ENCODE data around the gene CDKN2AIPNL.

The CDKN2AIPNL gene

DNA sequence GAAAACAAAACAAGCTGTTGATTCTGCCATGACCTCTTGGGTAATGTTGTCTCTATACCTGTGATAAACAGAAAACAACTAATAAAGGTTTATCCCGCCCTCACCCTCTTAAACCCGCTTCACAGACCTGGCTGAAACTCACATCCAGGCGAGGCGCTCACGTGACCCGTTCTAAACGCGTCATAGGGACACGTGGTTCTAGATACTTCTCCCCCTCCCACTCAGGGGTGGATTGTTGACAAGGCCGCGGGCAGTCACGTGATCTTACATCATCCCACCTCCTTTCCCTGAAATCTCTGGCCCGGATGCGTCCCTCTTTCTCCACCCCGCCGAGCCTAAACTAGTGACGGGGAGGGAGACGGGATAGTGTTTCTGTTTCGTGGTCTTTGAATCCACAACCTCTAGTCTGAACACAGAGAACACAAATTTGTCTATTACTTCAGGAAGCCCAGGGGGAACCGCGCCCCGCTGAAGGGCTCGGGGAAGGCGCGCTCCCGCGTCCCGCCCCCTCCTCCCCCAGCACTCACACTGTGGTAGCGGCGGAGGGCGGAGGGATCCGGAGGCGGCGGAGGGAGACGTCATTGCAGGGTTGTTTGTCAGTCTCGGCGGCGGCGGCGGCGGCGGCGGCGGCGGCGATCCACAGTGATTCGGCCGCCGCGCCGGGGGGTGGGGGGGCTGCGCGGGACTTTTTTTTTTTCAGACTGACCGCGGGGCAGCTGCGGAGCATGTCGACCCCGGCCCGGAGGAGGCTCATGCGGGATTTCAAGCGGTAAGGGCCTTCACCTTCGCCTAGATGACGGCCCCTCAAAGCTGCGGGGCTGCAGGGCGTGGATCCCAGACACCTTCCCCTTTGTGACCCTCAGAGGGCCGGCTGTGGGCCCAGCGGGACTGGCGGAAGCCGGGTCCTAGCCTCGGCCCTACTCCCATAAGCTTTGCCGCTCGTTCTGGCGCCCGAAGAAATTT, 40.5 kb downstream of the CDKN2AIPNL start, which contains the start of gene UBE2B (continued):
- TF ChIP-seq, protein P1, sequence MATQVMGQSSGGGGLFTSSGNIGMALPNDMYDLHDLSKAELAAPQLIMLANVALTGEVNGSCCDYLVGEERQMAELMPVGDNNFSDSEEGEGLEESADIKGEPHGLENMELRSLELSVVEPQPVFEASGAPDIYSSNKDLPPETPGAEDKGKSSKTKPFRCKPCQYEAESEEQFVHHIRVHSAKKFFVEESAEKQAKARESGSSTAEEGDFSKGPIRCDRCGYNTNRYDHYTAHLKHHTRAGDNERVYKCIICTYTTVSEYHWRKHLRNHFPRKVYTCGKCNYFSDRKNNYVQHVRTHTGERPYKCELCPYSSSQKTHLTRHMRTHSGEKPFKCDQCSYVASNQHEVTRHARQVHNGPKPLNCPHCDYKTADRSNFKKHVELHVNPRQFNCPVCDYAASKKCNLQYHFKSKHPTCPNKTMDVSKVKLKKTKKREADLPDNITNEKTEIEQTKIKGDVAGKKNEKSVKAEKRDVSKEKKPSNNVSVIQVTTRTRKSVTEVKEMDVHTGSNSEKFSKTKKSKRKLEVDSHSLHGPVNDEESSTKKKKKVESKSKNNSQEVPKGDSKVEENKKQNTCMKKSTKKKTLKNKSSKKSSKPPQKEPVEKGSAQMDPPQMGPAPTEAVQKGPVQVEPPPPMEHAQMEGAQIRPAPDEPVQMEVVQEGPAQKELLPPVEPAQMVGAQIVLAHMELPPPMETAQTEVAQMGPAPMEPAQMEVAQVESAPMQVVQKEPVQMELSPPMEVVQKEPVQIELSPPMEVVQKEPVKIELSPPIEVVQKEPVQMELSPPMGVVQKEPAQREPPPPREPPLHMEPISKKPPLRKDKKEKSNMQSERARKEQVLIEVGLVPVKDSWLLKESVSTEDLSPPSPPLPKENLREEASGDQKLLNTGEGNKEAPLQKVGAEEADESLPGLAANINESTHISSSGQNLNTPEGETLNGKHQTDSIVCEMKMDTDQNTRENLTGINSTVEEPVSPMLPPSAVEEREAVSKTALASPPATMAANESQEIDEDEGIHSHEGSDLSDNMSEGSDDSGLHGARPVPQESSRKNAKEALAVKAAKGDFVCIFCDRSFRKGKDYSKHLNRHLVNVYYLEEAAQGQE (tag by site-specific recombination; IDR thresholded peaks at IDR 0.05) = peak; percentile 30
- TF ChIP-seq, protein P2, sequence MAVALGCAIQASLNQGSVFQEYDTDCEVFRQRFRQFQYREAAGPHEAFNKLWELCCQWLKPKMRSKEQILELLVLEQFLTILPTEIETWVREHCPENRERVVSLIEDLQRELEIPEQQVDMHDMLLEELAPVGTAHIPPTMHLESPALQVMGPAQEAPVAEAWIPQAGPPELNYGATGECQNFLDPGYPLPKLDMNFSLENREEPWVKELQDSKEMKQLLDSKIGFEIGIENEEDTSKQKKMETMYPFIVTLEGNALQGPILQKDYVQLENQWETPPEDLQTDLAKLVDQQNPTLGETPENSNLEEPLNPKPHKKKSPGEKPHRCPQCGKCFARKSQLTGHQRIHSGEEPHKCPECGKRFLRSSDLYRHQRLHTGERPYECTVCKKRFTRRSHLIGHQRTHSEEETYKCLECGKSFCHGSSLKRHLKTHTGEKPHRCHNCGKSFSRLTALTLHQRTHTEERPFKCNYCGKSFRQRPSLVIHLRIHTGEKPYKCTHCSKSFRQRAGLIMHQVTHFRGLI (tag by site-specific recombination; IDR thresholded peaks at IDR 0.05) = 0 out of 2 replicates have a peak, but pooled peaks have one; percentile 57
- TF ChIP-seq ZNF785 (tag by site-specific recombination; IDR thresholded peaks at IDR 0.05) = no peak; the same call in 1 of the 2 replicates
- no peak for TF ChIP-seq ZNF544 (tag by site-specific recombination; IDR thresholded peaks at IDR 0.05)
- TF ChIP-seq, protein P3, sequence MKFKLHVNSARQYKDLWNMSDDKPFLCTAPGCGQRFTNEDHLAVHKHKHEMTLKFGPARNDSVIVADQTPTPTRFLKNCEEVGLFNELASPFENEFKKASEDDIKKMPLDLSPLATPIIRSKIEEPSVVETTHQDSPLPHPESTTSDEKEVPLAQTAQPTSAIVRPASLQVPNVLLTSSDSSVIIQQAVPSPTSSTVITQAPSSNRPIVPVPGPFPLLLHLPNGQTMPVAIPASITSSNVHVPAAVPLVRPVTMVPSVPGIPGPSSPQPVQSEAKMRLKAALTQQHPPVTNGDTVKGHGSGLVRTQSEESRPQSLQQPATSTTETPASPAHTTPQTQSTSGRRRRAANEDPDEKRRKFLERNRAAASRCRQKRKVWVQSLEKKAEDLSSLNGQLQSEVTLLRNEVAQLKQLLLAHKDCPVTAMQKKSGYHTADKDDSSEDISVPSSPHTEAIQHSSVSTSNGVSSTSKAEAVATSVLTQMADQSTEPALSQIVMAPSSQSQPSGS (tag by site-specific recombination; IDR thresholded peaks at IDR 0.05; ENCODE audit: low read depth) = peak; percentile 84
- TF ChIP-seq ZNF335 (tag by site-specific recombination; conservative IDR thresholded peaks at IDR 0.05) = no peak
- TF ChIP-seq ZNF354C (tag by site-specific recombination; IDR thresholded peaks at IDR 0.05; ENCODE audit: borderline replicate concordance, low read depth) = no peak
- TF ChIP-seq, protein P4, sequence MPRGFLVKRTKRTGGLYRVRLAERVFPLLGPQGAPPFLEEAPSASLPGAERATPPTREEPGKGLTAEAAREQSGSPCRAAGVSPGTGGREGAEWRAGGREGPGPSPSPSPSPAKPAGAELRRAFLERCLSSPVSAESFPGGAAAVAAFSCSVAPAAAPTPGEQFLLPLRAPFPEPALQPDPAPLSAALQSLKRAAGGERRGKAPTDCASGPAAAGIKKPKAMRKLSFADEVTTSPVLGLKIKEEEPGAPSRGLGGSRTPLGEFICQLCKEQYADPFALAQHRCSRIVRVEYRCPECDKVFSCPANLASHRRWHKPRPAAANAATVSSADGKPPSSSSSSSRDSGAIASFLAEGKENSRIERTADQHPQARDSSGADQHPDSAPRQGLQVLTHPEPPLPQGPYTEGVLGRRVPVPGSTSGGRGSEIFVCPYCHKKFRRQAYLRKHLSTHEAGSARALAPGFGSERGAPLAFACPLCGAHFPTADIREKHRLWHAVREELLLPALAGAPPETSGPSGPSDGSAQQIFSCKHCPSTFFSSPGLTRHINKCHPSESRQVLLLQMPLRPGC (tag by site-specific recombination; IDR thresholded peaks at IDR 0.05) = peak; percentile 77; the same call in 1 of the 2 replicates
- TF ChIP-seq, protein P5, sequence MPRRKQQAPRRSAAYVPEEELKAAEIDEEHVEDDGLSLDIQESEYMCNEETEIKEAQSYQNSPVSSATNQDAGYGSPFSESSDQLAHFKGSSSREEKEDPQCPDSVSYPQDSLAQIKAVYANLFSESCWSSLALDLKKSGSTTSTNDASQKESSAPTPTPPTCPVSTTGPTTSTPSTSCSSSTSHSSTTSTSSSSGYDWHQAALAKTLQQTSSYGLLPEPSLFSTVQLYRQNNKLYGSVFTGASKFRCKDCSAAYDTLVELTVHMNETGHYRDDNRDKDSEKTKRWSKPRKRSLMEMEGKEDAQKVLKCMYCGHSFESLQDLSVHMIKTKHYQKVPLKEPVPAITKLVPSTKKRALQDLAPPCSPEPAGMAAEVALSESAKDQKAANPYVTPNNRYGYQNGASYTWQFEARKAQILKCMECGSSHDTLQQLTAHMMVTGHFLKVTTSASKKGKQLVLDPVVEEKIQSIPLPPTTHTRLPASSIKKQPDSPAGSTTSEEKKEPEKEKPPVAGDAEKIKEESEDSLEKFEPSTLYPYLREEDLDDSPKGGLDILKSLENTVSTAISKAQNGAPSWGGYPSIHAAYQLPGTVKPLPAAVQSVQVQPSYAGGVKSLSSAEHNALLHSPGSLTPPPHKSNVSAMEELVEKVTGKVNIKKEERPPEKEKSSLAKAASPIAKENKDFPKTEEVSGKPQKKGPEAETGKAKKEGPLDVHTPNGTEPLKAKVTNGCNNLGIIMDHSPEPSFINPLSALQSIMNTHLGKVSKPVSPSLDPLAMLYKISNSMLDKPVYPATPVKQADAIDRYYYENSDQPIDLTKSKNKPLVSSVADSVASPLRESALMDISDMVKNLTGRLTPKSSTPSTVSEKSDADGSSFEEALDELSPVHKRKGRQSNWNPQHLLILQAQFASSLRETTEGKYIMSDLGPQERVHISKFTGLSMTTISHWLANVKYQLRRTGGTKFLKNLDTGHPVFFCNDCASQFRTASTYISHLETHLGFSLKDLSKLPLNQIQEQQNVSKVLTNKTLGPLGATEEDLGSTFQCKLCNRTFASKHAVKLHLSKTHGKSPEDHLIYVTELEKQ (tag by site-specific recombination; IDR thresholded peaks at IDR 0.05; ENCODE audit: borderline replicate concordance) = peak; percentile 51; the same call in 1 of the 2 replicates
- no peak for TF ChIP-seq ZNF248 (tag by site-specific recombination; IDR thresholded peaks at IDR 0.05)
- TF ChIP-seq, protein P6, sequence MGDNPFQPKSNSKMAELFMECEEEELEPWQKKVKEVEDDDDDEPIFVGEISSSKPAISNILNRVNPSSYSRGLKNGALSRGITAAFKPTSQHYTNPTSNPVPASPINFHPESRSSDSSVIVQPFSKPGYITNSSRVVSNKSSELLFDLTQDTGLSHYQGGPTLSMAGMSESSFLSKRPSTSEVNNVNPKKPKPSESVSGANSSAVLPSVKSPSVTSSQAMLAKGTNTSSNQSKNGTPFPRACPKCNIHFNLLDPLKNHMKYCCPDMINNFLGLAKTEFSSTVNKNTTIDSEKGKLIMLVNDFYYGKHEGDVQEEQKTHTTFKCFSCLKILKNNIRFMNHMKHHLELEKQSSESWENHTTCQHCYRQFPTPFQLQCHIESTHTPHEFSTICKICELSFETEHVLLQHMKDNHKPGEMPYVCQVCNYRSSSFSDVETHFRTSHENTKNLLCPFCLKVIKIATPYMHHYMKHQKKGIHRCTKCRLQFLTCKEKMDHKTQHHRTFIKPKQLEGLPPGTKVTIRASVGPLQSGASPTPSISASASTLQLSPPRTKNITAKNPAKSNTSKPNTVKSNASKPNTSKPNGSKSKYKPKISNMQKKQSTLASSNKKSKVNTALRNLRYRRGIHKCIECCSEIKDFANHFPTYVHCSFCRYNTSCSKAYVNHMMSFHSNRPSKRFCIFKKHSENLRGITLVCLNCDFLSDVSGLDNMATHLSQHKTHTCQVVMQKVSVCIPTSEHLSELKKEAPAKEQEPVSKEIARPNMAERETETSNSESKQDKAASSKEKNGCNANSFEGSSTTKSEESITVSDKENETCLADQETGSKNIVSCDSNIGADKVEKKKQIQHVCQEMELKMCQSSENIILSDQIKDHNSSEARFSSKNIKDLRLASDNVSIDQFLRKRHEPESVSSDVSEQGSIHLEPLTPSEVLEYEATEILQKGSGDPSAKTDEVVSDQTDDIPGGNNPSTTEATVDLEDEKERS (tag by site-specific recombination; IDR thresholded peaks at IDR 0.05) = no peak
- peak; percentile 85; the same call in 1 of the 2 replicates for TF ChIP-seq GLI4 (tag by site-specific recombination; IDR thresholded peaks at IDR 0.05)
- TF ChIP-seq ZNF211 (tag by site-specific recombination; IDR thresholded peaks at IDR 0.05; ENCODE audit: low read depth) = no peak; the same call in 1 of the 2 replicates
- TF ChIP-seq ZNF433 (tag by site-specific recombination; IDR thresholded peaks at IDR 0.05; ENCODE audit: low read depth) = no peak
- TF ChIP-seq ZNF274 (IDR thresholded peaks at IDR 0.05; ENCODE audit: low read length) = no peak
- no peak for TF ChIP-seq ZNF274 (tag by site-specific recombination; IDR thresholded peaks at IDR 0.05; ENCODE audit: borderline replicate concordance)
- peak; percentile 87; the same call in 1 of the 2 replicates for TF ChIP-seq ZNF24 (tag by site-specific recombination; IDR thresholded peaks at IDR 0.05)
- TF ChIP-seq, protein P7, sequence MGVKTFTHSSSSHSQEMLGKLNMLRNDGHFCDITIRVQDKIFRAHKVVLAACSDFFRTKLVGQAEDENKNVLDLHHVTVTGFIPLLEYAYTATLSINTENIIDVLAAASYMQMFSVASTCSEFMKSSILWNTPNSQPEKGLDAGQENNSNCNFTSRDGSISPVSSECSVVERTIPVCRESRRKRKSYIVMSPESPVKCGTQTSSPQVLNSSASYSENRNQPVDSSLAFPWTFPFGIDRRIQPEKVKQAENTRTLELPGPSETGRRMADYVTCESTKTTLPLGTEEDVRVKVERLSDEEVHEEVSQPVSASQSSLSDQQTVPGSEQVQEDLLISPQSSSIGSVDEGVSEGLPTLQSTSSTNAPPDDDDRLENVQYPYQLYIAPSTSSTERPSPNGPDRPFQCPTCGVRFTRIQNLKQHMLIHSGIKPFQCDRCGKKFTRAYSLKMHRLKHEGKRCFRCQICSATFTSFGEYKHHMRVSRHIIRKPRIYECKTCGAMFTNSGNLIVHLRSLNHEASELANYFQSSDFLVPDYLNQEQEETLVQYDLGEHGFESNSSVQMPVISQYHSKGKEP (tag by site-specific recombination; IDR thresholded peaks at IDR 0.05) = peak; percentile 26
- TF ChIP-seq ZNF140 (tag by site-specific recombination; IDR thresholded peaks at IDR 0.05) = no peak

Measured in HEK293 (cell line).